HEK293 (cell line): ENCODE results near the gene MYT1.

Experiments
- CTCF ChIP-seq: fragments of 450-650 bp; formaldehyde crosslinking; IDR thresholded peaks from 2 replicates; pipeline ENCODE4 v1.5.1; 2016; ENCODE audit warnings: missing biosample characterization, missing genetic modification characterization
- YY1 ChIP-seq: fragments of 450-650 bp; formaldehyde crosslinking; IDR thresholded peaks from 2 replicates; pipeline ENCODE4 v1.5.1; 2018; ENCODE audit warnings: missing biosample characterization, missing genetic modification characterization
- ZBTB11 ChIP-seq: fragments of 450-650 bp; formaldehyde crosslinking; conservative IDR thresholded peaks from 2 replicates; pipeline ENCODE4 v1.5.1; 2016; ENCODE audit warnings: low read depth, missing biosample characterization, missing genetic modification characterization
- ZNF121 ChIP-seq: fragments of 450-650 bp; formaldehyde crosslinking; IDR thresholded peaks from 2 replicates; pipeline ENCODE4 v1.5.1; 2016; ENCODE audit warnings: missing biosample characterization, missing genetic modification characterization
- ZNF155 ChIP-seq: fragments of 450-650 bp; formaldehyde crosslinking; IDR thresholded peaks from 2 replicates; pipeline ENCODE4 v1.5.1; 2016; ENCODE audit warnings: missing biosample characterization, missing genetic modification characterization
- ZNF549 ChIP-seq: fragments of 450-650 bp; IDR thresholded peaks from 2 replicates; pipeline ENCODE4 v1.5.1; 2018; ENCODE audit warnings: missing biosample characterization, missing genetic modification characterization, mild to moderate bottlenecking, inconsistent platforms, moderate library complexity
- ZNF555 ChIP-seq: fragments of 450-650 bp; formaldehyde crosslinking; conservative IDR thresholded peaks from 2 replicates; pipeline ENCODE4 v1.5.1; 2017; ENCODE audit warnings: missing biosample characterization, mild to moderate bottlenecking, missing genetic modification characterization, inconsistent platforms
- ZNF629 ChIP-seq: fragments of 450-650 bp; formaldehyde crosslinking; IDR thresholded peaks from 2 replicates; pipeline ENCODE4 v1.5.1; 2017; ENCODE audit warnings: missing biosample characterization, missing genetic modification characterization
- ZNF768 ChIP-seq: fragments of 450-650 bp; formaldehyde crosslinking; IDR thresholded peaks from 2 replicates; pipeline ENCODE4 v1.5.1; 2018; ENCODE audit warnings: missing biosample characterization, mild to moderate bottlenecking, missing genetic modification characterization
- ZNF791 ChIP-seq: fragments of 450-650 bp; formaldehyde crosslinking; IDR thresholded peaks from 2 replicates; pipeline ENCODE4 v1.5.1; 2016; ENCODE audit warnings: missing biosample characterization, missing genetic modification characterization

- no peak for TF ChIP-seq CTCF (tag by site-specific recombination)
- TF ChIP-seq YY1 (tag by site-specific recombination) = no peak
- no peak for TF ChIP-seq ZNF121 (tag by site-specific recombination)
- TF ChIP-seq ZNF791 (tag by site-specific recombination) = no peak
- TF ChIP-seq ZNF155 (tag by site-specific recombination) = no peak
- TF ChIP-seq ZBTB11 (tag by site-specific recombination) = no peak
- TF ChIP-seq ZNF768 (tag by site-specific recombination) = no peak
- no peak for TF ChIP-seq ZNF629 (tag by site-specific recombination)
- TF ChIP-seq ZNF555 (tag by site-specific recombination) = no peak
- no peak for TF ChIP-seq ZNF549
Measured at GRCh38 chr20:64144144-64144912, 19.9 kb upstream of the MYT1 start.
